ENCODE data around the gene AHSP.

DNA sequence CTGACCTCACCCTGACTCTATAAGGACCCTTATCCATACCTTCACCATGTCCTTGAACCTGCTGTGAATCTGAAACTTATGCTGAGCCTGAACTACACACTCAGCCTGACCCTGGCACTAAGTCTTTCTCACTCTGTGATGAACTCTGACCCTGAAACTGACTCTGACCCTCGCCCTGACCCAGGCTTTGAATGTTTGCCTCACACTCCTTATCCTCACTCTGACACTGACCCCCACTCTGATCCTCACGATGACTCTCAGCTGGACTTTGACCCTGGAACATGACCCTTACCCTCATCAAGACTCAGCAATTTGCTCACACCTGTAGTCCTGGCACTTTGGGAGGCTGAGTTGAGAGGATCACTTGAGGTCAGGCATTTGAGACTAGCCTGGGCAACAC, 4.4 kb downstream of the AHSP start:
- TF ChIP-seq EZH2 (IDR thresholded peaks at IDR 0.05; ENCODE audit: borderline replicate concordance, low read length): no peak
- TF ChIP-seq, protein P1, sequence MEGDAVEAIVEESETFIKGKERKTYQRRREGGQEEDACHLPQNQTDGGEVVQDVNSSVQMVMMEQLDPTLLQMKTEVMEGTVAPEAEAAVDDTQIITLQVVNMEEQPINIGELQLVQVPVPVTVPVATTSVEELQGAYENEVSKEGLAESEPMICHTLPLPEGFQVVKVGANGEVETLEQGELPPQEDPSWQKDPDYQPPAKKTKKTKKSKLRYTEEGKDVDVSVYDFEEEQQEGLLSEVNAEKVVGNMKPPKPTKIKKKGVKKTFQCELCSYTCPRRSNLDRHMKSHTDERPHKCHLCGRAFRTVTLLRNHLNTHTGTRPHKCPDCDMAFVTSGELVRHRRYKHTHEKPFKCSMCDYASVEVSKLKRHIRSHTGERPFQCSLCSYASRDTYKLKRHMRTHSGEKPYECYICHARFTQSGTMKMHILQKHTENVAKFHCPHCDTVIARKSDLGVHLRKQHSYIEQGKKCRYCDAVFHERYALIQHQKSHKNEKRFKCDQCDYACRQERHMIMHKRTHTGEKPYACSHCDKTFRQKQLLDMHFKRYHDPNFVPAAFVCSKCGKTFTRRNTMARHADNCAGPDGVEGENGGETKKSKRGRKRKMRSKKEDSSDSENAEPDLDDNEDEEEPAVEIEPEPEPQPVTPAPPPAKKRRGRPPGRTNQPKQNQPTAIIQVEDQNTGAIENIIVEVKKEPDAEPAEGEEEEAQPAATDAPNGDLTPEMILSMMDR (conservative IDR thresholded peaks at IDR 0.05 in 1 of 2, IDR thresholded peaks at IDR 0.05 in 1 of 2; ENCODE audit: extremely low read depth in 1 of 2, insufficient read depth in 1 of 2, low read depth in 1 of 2, low read length in 2 of 2): no peak
